AG04449 (cell line): ENCODE results near the gene RETREG3.
"Not testable (repeated sequence)": the region's sequence is repeated elsewhere in the genome, so short reads cannot be mapped to it uniquely, and the experiment has no call there.

Source experiments
- CTCF ChIA-PET: fragments of 350-600 bp; formaldehyde crosslinking; extraction: SDS; loops from one replicate; lab custom pipeline; 2021; ENCODE audit warnings: antibody characterized with exemption; lab: Yijun Ruan, JAX
- POLR2A ChIA-PET: fragments of 400-600, 350-600 bp; formaldehyde crosslinking; extraction: SDS; loops from one replicate; lab custom pipeline; 2020; ENCODE audit warnings: antibody characterized with exemption, inconsistent platforms; lab: Yijun Ruan, JAX
- DNase-seq: peaks from one replicate; pipeline ENCODE4 v3.0.0-alpha.2; 2010; ENCODE audit warnings: low read depth, low spot score
- H3K4me3 ChIP-seq: 2 replicates; pipeline ENCODE4 v1.5.1; 2011; ENCODE audit warnings: low read depth, mild to moderate bottlenecking, control low read depth, low read length
- CTCF ChIP-seq: IDR thresholded peaks from one replicate; pipeline ENCODE4 v1.5.1; 2011; ENCODE audit warnings: mild to moderate bottlenecking, moderate library complexity, low read length, control low read depth, inconsistent platforms; ENCODE audit not compliant: insufficient read depth; ENCODE audit errors: missing control alignments

Gene RETREG3

GRCh38 chr17:42623732-42624596 lies 14.8 kb upstream of the RETREG3 start:
- no peak overlapping the region for H3K4me3 ChIP-seq
- DNase-seq = no peak
- POLR2A ChIA-PET = no interaction called here
- TF ChIP-seq CTCF = no peak
- CTCF ChIA-PET = interaction anchor here (1.1 kb wide), 1 partner anchor 9 kb away, joined by 3 read pairs; no protein-coding TSS in a partner anchor

- CTCF ChIA-PET = no interaction called here
- H3K4me3 ChIP-seq = no peak overlapping the region
- no peak for TF ChIP-seq CTCF
- no peak for DNase-seq
- POLR2A ChIA-PET = no interaction called here
Observed at GRCh38 chr17:42623271-42623670, 14.1 kb upstream of the RETREG3 start.

GRCh38 chr17:42621987-42622386 lies 12.8 kb upstream of the RETREG3 start:
- CTCF ChIA-PET, DNase-seq, POLR2A ChIA-PET, H3K4me3 ChIP-seq: not testable (repeated sequence)

GRCh38 chr17:42618442-42619150 lies 9.4 kb upstream of the RETREG3 start:
- DNase-seq = no peak
- no peak for TF ChIP-seq CTCF
- H3K4me3 ChIP-seq = no peak overlapping the region
- ChIA-PET POLR2A (interaction anchor here (2.4 kb wide), 1 partner anchor 9 kb away, joined by 11 read pairs; the partner anchor contains the start of genes RETREG3 and TUBG1), CTCF (interaction anchor here (1.0 to 1.4 kb wide), 2 partner anchors 9 to 36 kb away, joined by 4 to 5 read pairs; partner anchors contain the start of genes RETREG3 and TUBG1)

- no peak overlapping the region for H3K4me3 ChIP-seq
- DNase-seq = no peak
- no peak for TF ChIP-seq CTCF
- CTCF ChIA-PET = interaction anchor here (1.4 kb wide), 1 partner anchor 36 kb away, joined by 4 read pairs; no protein-coding TSS in a partner anchor
- POLR2A ChIA-PET = interaction anchor here (2.4 kb wide), 1 partner anchor 9 kb away, joined by 11 read pairs; the partner anchor contains the start of genes RETREG3 and TUBG1
Observed at GRCh38 chr17:42617956-42618431, 8.8 kb upstream of the RETREG3 start.

GRCh38 chr17:42613699-42614295 lies 4.6 kb upstream of the RETREG3 start:
- DNase-seq = no peak
- ChIA-PET CTCF (no interaction called here), POLR2A (no interaction called here)
- H3K4me3 ChIP-seq = no peak overlapping the region
- TF ChIP-seq CTCF = no peak
